HG03575 (cell line): ENCODE results near the gene CLIC5.

Source experiments
- ATAC-seq: cut with Tn5 transposase; IDR thresholded peaks from one replicate; pipeline ENCODE4 v1.9.1; 2021; ENCODE audit not compliant: unreplicated experiment, insufficient number of reproducible peaks, low FRiP score; ENCODE audit errors: extremely low read depth

Gene CLIC5

GRCh38 chr6:46011188-46012085, 4.2 kb downstream of the CLIC5 start:
- peak; percentile 87 for ATAC-seq

- ATAC-seq, result no peak
Measured at GRCh38 chr6:46010771-46011170, 4.9 kb downstream of the CLIC5 start.

- ATAC-seq, result no peak
Measured at GRCh38 chr6:46010270-46010669, 5.4 kb downstream of the CLIC5 start.

GRCh38 chr6:46002264-46002663, 13.4 kb downstream of the CLIC5 start:
- ATAC-seq, result no peak

GRCh38 chr6:46000905-46001304, 14.8 kb downstream of the CLIC5 start:
- ATAC-seq, result no peak

GRCh38 chr6:45998524-45998923, 17.1 kb downstream of the CLIC5 start:
- ATAC-seq, result no peak

GRCh38 chr6:45997875-45998506, 17.7 kb downstream of the CLIC5 start:
- ATAC-seq, result no peak

GRCh38 chr6:45991189-45991588, 24.5 kb downstream of the CLIC5 start:
- ATAC-seq, result no peak

GRCh38 chr6:45990162-45990561, 25.5 kb downstream of the CLIC5 start:
- no peak for ATAC-seq

GRCh38 chr6:45988635-45989034, 27.0 kb downstream of the CLIC5 start:
- ATAC-seq, result no peak

- ATAC-seq, result no peak
Measured at GRCh38 chr6:45987856-45988255, 27.8 kb downstream of the CLIC5 start.

GRCh38 chr6:45986746-45987274, 28.9 kb downstream of the CLIC5 start:
- no peak for ATAC-seq

- ATAC-seq, result no peak
Measured at GRCh38 chr6:45984788-45985425, 30.8 kb downstream of the CLIC5 start.

GRCh38 chr6:45984347-45984746, 31.3 kb downstream of the CLIC5 start:
- no peak for ATAC-seq

GRCh38 chr6:45983062-45983461, 32.6 kb downstream of the CLIC5 start:
- ATAC-seq, result no peak

- no peak for ATAC-seq
Measured at GRCh38 chr6:45982280-45983036, 33.2 kb downstream of the CLIC5 start.

GRCh38 chr6:45981046-45981445, 34.6 kb downstream of the CLIC5 start:
- no peak for ATAC-seq

GRCh38 chr6:45979311-45979710, 36.3 kb downstream of the CLIC5 start:
- ATAC-seq, result no peak

GRCh38 chr6:45974596-45974995, 41.1 kb downstream of the CLIC5 start:
- ATAC-seq, result no peak
